H1 (cell line): ENCODE measurements around the gene FXN. TPM values are rescaled to one million over a fixed set of nuclear protein-coding genes. Genes with fewer than 3 reads are reported as not detected.

Source experiments
- CTCF ChIA-PET: fragments of 300-600 bp; sonication (Branson Sonifier 250); formaldehyde crosslinking; loops from one replicate; lab custom pipeline; 2021; ENCODE audit not compliant: partially characterized antibody; lab: Charles Lee
- POLR2A ChIA-PET: fragments of 300-600 bp; sonication (Branson Sonifier 250); formaldehyde crosslinking; loops from one replicate; lab custom pipeline; 2021; ENCODE audit warnings: inconsistent platforms; ENCODE audit not compliant: partially characterized antibody; lab: Charles Lee
- DNase-seq, 2 experiments: peaks; one replicate each; pipeline versions ENCODE4 v3.0.0 to v3.0.0-alpha.2; 2010 to 2022; ENCODE audit warnings: low spot score in 2 of 2, low read depth in 1 of 2, mixed read lengths in 1 of 2
- FAIRE-seq: peaks from 2 replicates; lab custom pipeline; 2011; peaks lifted over from hg19 to GRCh38; lab: Jason Lieb, UNC
- H2AFZ ChIP-seq: 2 replicates; pipeline ENCODE4 v1.8.1; 2012; ENCODE audit warnings: low read length, inconsistent platforms
- H2AK5ac ChIP-seq: 2 replicates; pipeline ENCODE4 v1.6.1; 2013; ENCODE audit warnings: low read depth, low read length
- H2BK120ac ChIP-seq: replicated peaks from 2 replicates; pipeline ENCODE3; 2013; ENCODE audit warnings: low read depth, low read length, inconsistent platforms
- H2BK12ac ChIP-seq: 2 replicates; pipeline ENCODE4 v1.6.1; 2013; ENCODE audit warnings: low read depth, low read length
- H2BK15ac ChIP-seq: 2 replicates; pipeline ENCODE4 v1.6.1; 2013; ENCODE audit warnings: low read length
- H2BK20ac ChIP-seq: 2 replicates; pipeline ENCODE4 v1.6.1; 2013; ENCODE audit warnings: low read length
- H2BK5ac ChIP-seq: 2 replicates; pipeline ENCODE4 v1.6.1; 2013; ENCODE audit warnings: low read depth, low read length
- H3K14ac ChIP-seq: 2 replicates; pipeline ENCODE4 v1.6.1; 2013; ENCODE audit warnings: inconsistent platforms; ENCODE audit not compliant: insufficient read length
- H3K18ac ChIP-seq: 2 replicates; pipeline ENCODE4 v1.6.1; 2013; ENCODE audit warnings: low read length; ENCODE audit errors: extremely low read depth
- H3K23ac ChIP-seq: 2 replicates; pipeline ENCODE4 v1.6.1; 2013; ENCODE audit warnings: inconsistent platforms; ENCODE audit not compliant: insufficient read length
- H3K23me2 ChIP-seq: 2 replicates; pipeline ENCODE4 v1.6.1; 2013; ENCODE audit warnings: low read depth, low read length
- H3K27ac ChIP-seq: 2 replicates; pipeline ENCODE4 v1.6.1; 2011; ENCODE audit warnings: low read depth, low read length, inconsistent platforms
- H3K27me3 ChIP-seq, 4 experiments: replicated peaks in 1 of 4; 1 replicate in 1 of 4; 2 replicates in 3 of 4; pipeline versions ENCODE4 v1.6.1 to v1.8.1; 2011 to 2013; ENCODE audit warnings: low read length in 3 of 4, mild to moderate bottlenecking in 3 of 4, inconsistent platforms in 2 of 4, mixed read lengths in 2 of 4, moderate library complexity in 1 of 4; ENCODE audit not compliant: control insufficient read depth in 3 of 4, insufficient read depth in 3 of 4; ENCODE audit errors: extremely low read depth in 1 of 4
- H3K36me3 ChIP-seq, 4 experiments: 2 replicates each; pipeline versions ENCODE4 v1.6.1 to v1.8.1; 2011 to 2013; ENCODE audit warnings: mild to moderate bottlenecking in 4 of 4, low read length in 3 of 4, moderate library complexity in 2 of 4, control low read depth in 1 of 4, inconsistent platforms in 1 of 4; ENCODE audit not compliant: insufficient read depth in 4 of 4, control insufficient read depth in 2 of 4
- H3K4ac ChIP-seq: replicated peaks from 2 replicates; pipeline ENCODE3; 2013; ENCODE audit warnings: low read length, low read depth, mixed read lengths, inconsistent platforms; ENCODE audit not compliant: insufficient read length
- H3K4me1 ChIP-seq, 4 experiments: replicated peaks in 1 of 4; 1 replicate in 1 of 4; 2 replicates in 3 of 4; pipeline versions ENCODE4 v1.6.1 to v1.8.1; 2011 to 2013; ENCODE audit warnings: low read length in 3 of 4, inconsistent platforms in 2 of 4, mixed read lengths in 1 of 4; ENCODE audit not compliant: insufficient read depth in 4 of 4, control insufficient read depth in 3 of 4
- H3K4me2 ChIP-seq, 2 experiments: 2 replicates each; pipeline versions ENCODE4 v1.6.1 to v1.8.1; 2011 to 2013; ENCODE audit warnings: low read depth in 2 of 2, low read length in 2 of 2, control low read depth in 1 of 2, inconsistent platforms in 1 of 2, mild to moderate bottlenecking in 1 of 2; ENCODE audit not compliant: insufficient read depth in 1 of 2
- H3K4me3 ChIP-seq, 4 experiments: fragments of 200-600, 300-600 bp in 1 of 4; sonication (generic), shearing (Covaris generic), sonication (Bioruptor Twin) in 1 of 4; 2 replicates each; pipeline versions ENCODE4 v1.5.1 to v1.8.1; 2011 to 2016; ENCODE audit warnings: low read length in 4 of 4, low read depth in 3 of 4, control low read depth in 2 of 4, inconsistent platforms in 2 of 4, mild to moderate bottlenecking in 2 of 4, mixed read lengths in 1 of 4, moderate library complexity in 1 of 4; ENCODE audit not compliant: insufficient read depth in 2 of 4; ENCODE audit errors: extremely low read depth in 1 of 4
- H3K56ac ChIP-seq: replicated peaks from 2 replicates; pipeline ENCODE3; 2013; ENCODE audit warnings: low read depth, mild to moderate bottlenecking, mixed read lengths, low read length, inconsistent platforms; ENCODE audit not compliant: insufficient read length
- H3K79me1 ChIP-seq: 2 replicates; pipeline ENCODE4 v1.6.1; 2013; ENCODE audit warnings: low read depth, low read length, control low read depth
- H3K79me2 ChIP-seq, 2 experiments: 2 replicates each; pipeline versions ENCODE4 v1.6.1 to v1.8.1; 2012 to 2013; ENCODE audit warnings: low read length in 2 of 2, mild to moderate bottlenecking in 2 of 2, inconsistent platforms in 1 of 2; ENCODE audit not compliant: insufficient read depth in 2 of 2, control insufficient read depth in 1 of 2
- H3K9ac ChIP-seq, 4 experiments: replicated peaks in 1 of 4; 1 replicate in 1 of 4; 2 replicates in 3 of 4; pipeline versions ENCODE4 v1.6.1 to v1.8.1; 2011 to 2013; ENCODE audit warnings: low read depth in 3 of 4, low read length in 3 of 4, control low read depth in 2 of 4, mild to moderate bottlenecking in 2 of 4, moderate library complexity in 2 of 4, inconsistent platforms in 1 of 4; ENCODE audit errors: extremely low read depth in 1 of 4
- H3K9me3 ChIP-seq, 2 experiments: 2 replicates each; pipeline versions ENCODE4 v1.6.1 to v1.8.1; 2012 to 2013; ENCODE audit warnings: mild to moderate bottlenecking in 2 of 2, moderate library complexity in 2 of 2, control low read depth in 1 of 2, inconsistent platforms in 1 of 2, low read depth in 1 of 2, low read length in 1 of 2, mixed read lengths in 1 of 2; ENCODE audit not compliant: insufficient read depth in 2 of 2
- H4K20me1 ChIP-seq, 2 experiments: replicated peaks in 1 of 2; 2 replicates each; pipeline versions ENCODE3 to v1.8.1; 2011 to 2013; ENCODE audit warnings: inconsistent platforms in 2 of 2, low read length in 2 of 2, mild to moderate bottlenecking in 1 of 2; ENCODE audit not compliant: insufficient read depth in 2 of 2, control insufficient read depth in 1 of 2
- H4K5ac ChIP-seq: 2 replicates; pipeline ENCODE4 v1.6.1; 2013; ENCODE audit warnings: low read length, low read depth, mixed read lengths, inconsistent platforms; ENCODE audit not compliant: insufficient read length
- H4K8ac ChIP-seq: 2 replicates; pipeline ENCODE4 v1.8.0; 2013; ENCODE audit warnings: mild to moderate bottlenecking, moderate library complexity, low read length, inconsistent platforms; ENCODE audit not compliant: insufficient read depth; ENCODE audit errors: extremely low read depth
- H4K91ac ChIP-seq: replicated peaks from 2 replicates; pipeline ENCODE3; 2013; ENCODE audit warnings: low read length, mixed read lengths, inconsistent platforms; ENCODE audit not compliant: insufficient read length
- ASH2L ChIP-seq: fragments of 200-600, 300-600 bp; sonication (generic); IDR thresholded peaks from one replicate; pipeline ENCODE4 v1.7.1; 2017; ENCODE audit warnings: low read length
- ATF2 ChIP-seq: IDR thresholded peaks from 2 replicates; pipeline ENCODE4 v1.6.1; 2012; ENCODE audit warnings: low read length, inconsistent platforms
- BCL11A ChIP-seq, 2 experiments: IDR thresholded peaks; one replicate each; pipeline ENCODE4 v1.6.1; 2011; ENCODE audit warnings: low read depth in 2 of 2, low read length in 2 of 2, mild to moderate bottlenecking in 2 of 2
- BRCA1 ChIP-seq: IDR thresholded peaks from 2 replicates; pipeline ENCODE4 v1.6.1; 2012; ENCODE audit warnings: low read depth, low read length, improper control_type of control experiment
- CBX8 ChIP-seq: fragments of 300-800, 300-1000 bp; sonication (generic); IDR thresholded peaks from 2 replicates; pipeline ENCODE4 v1.7.1; 2016; ENCODE audit warnings: low read depth, low read length, borderline replicate concordance
- GABPA ChIP-seq: IDR thresholded peaks from 2 replicates; pipeline ENCODE4 v1.6.1; 2011; ENCODE audit warnings: mild to moderate bottlenecking, low read length, moderate library complexity, borderline replicate concordance; ENCODE audit not compliant: insufficient read depth
- JUND ChIP-seq: IDR thresholded peaks from 2 replicates; pipeline ENCODE4 v1.6.1; 2011; ENCODE audit warnings: mild to moderate bottlenecking, improper control_type of control experiment, low read length
- RNF2 ChIP-seq: fragments of 200-900, 300-1000 bp; sonication (generic); IDR thresholded peaks from 2 replicates; pipeline ENCODE4 v1.7.1; 2016; ENCODE audit warnings: borderline replicate concordance, low read depth, mild to moderate bottlenecking, antibody characterized with exemption, low read length; ENCODE audit not compliant: poor library complexity, severe bottlenecking; ENCODE audit errors: missing control alignments
- SP1 ChIP-seq: IDR thresholded peaks from 2 replicates; pipeline ENCODE4 v1.6.1; 2011; ENCODE audit warnings: low read depth, low read length
- TEAD4 ChIP-seq: IDR thresholded peaks from 2 replicates; pipeline ENCODE4 v1.6.1; 2012; ENCODE audit warnings: low read depth, low read length, inconsistent platforms, mixed read lengths
- WGBS, 2 experiments: shearing (Covaris generic) in 1 of 2; methylation state at CpG; one replicate each; pipeline versions ENCODE4 v1.1.6 to v1.1.7; 2013 to 2015; ENCODE audit warnings: low lambda C conversion rate in 2 of 2, mixed read lengths in 2 of 2, inconsistent platforms in 1 of 2, low coverage in 1 of 2, missing lambda C conversion rate in 1 of 2; ENCODE audit not compliant: insufficient replicate concordance in 2 of 2, insufficient coverage in 1 of 2, insufficient read length in 1 of 2; ENCODE audit errors: extremely low coverage in 1 of 2, missing lambda C conversion rate in 1 of 2; 5-methylcytosine and 5-hydroxymethylcytosine counted together
- polyA plus RNA-seq, 7 experiments: library from polyadenylated mRNA; depleted of rRNA in 3 of 7; stranded (reverse) in 5 of 7; unstranded in 2 of 7; fragments of >200 nt in 5 of 7; fragments of 200-250 nt in 2 of 7; gene quantifications; 1 replicate in 5 of 7; 2 replicates in 1 of 7; 4 replicates in 1 of 7; pipeline versions ENCODE4 v1.2.1 to v1.2.3, GENCODE V29; 2011 to 2013; ENCODE audit warnings: missing spikeins in 2 of 7, mixed read lengths in 2 of 7
- total RNA-seq: library from RNA; stranded (reverse); fragmentation: NEBNext Ultra II Directional; extraction: Animal tissue kit (Norgen Biotek cat#: 25700); gene quantifications from 2 replicates; pipeline ENCODE4 v1.2.1, GENCODE V29; 2021

The FXN gene
- total and polyA plus RNA-seq, 2 of the 8 experiments (the other 6 are each of a cell fraction or from before 2014, with no cell fraction given): 34.2 to 37.5 TPM

- Histone ChIP-seq H3K23ac (no peak overlapping the region), H2BK12ac (no peak overlapping the region), H3K79me1 (0 out of 2 replicates have a peak, but pooled peaks cover 5% of the 10 kb centered on the region), H2BK15ac (no peak overlapping the region), H3K4me2 (no peak overlapping the region), H3K9ac (no peak overlapping the region), H2BK20ac (no peak overlapping the region), H3K23me2 (no peaks in the 10 kb centered on the region), H3K4me1 (no peaks in the 10 kb centered on the region), H2AFZ (no peak overlapping the region), H2AK5ac (no peak overlapping the region), H3K27me3 (no peaks in the 10 kb centered on the region), H3K36me3 (peaks cover 0 to 15% (median 8%) of the 10 kb centered on the region in 4 experiments; a peak in 6 of 8 replicates), H4K5ac (no peak overlapping the region), H2BK120ac (no peak overlapping the region), H3K56ac (no peak overlapping the region), H4K20me1 (peaks cover 0 to 4% of the 10 kb centered on the region in 2 experiments), H3K18ac (no peak overlapping the region), H3K9me3 (no peaks in the 10 kb centered on the region), H3K4me3 (no peak overlapping the region), H4K91ac (no peak overlapping the region), H3K4ac (no peak overlapping the region), H3K79me2 (no peaks in the 10 kb centered on the region), H3K27ac (no peak overlapping the region), H3K14ac (no peak overlapping the region), H4K8ac (no peak overlapping the region), H2BK5ac (no peak overlapping the region)
- TF ChIP-seq TEAD4 (no peak), JUND (no peak), SP1 (no peak), GABPA (no peak), CBX8 (no peak), ASH2L (no peak), BCL11A (IDR thresholded peaks at IDR 0.05; ENCODE audit: low read depth in 2 of 2, low read length in 2 of 2) (no peak), BRCA1 (no peak), RNF2 (no peak), ATF2 (no peak)
- CTCF ChIA-PET: interaction anchor here (0.6 to 10.8 kb wide), 30 partner anchors 9 to 491 kb away, joined by 3 to 100 read pairs (median 5); no protein-coding TSS in a partner anchor
- FAIRE-seq (no peak), DNase-seq (no peak)
- POLR2A ChIA-PET: interaction anchor here (0.8 to 6.5 kb wide), 2 partner anchors 67 to 119 kb away, joined by 3 to 32 read pairs; partner anchors contain the start of gene TJP2
- 83% methylated on average over 1 of the region's 1 CpG; no CpG with 5 or more reads in 1 of the 2 experiments for WGBS, 2 experiments
Measured at GRCh38 chr9:69054989-69055388, 19.4 kb downstream of the FXN start.
